K562 (cell line): ENCODE measurements around the gene FBXO21. TPM values are rescaled to one million over a fixed set of nuclear protein-coding genes. Genes with fewer than 3 reads are reported as not detected.

Experiments
- ATAC-seq: fragments of 200-7000 bp; cut with Tn5 transposase; 3 replicates; pipeline ENCODE4 v1.9.1; 2020; ENCODE audit warnings: moderate library complexity
- BruUV-seq: library from RNA; stranded (reverse); fragments of 400-500 nt; replicated peaks from 2 replicates; lab custom pipeline; 2021; lab: Mats Ljungman, UMichigan
- CTCF ChIA-PET: fragments of 300-600 bp; formaldehyde crosslinking; extraction: SDS; loops from one replicate; lab custom pipeline; 2021; ENCODE audit warnings: low intra/inter-chr PET ratio; lab: Yijun Ruan, JAX
- POLR2A ChIA-PET: fragments of 300-600, 350-650 bp; sonication (Branson Sonifier 250); formaldehyde crosslinking; extraction: SDS; loops from one replicate; lab custom pipeline; 2021; ENCODE audit warnings: antibody characterized with exemption, inconsistent platforms; lab: Yijun Ruan, JAX
- DNase-seq, 4 experiments: peaks; one replicate each; pipeline versions ENCODE4 v3.0.0 to v3.0.0-alpha.2; 2011 to 2018; ENCODE audit warnings: low spot score in 3 of 4, mixed read lengths in 3 of 4; ENCODE audit errors: extremely low read depth in 1 of 4
- FAIRE-seq: peaks from 2 replicates; lab custom pipeline; 2011; peaks lifted over from hg19 to GRCh38; lab: Jason Lieb, UNC
- H2AFZ ChIP-seq: 2 replicates; pipeline ENCODE4 v1.6.0; 2011; ENCODE audit warnings: low read depth, low read length, control low read depth, inconsistent platforms
- H3K27ac ChIP-seq: fragments of 200-600 bp; 3 replicates; pipeline ENCODE4 v1.8.0; 2011; ENCODE audit warnings: low read depth, mild to moderate bottlenecking, control low read depth, inconsistent platforms, low read length, moderate library complexity, mixed read lengths; ENCODE audit errors: extremely low read depth
- H3K27me3 ChIP-seq, 2 experiments: fragments of 300-600 bp in 1 of 2; 2 replicates in 1 of 2; 3 replicates in 1 of 2; pipeline versions ENCODE4 v1.6.0 to v1.8.0; 2011; ENCODE audit warnings: inconsistent platforms in 2 of 2, low read length in 2 of 2, mild to moderate bottlenecking in 1 of 2, mixed read lengths in 1 of 2, moderate library complexity in 1 of 2; ENCODE audit not compliant: control insufficient read depth in 2 of 2, insufficient read depth in 2 of 2
- H3K36me3 ChIP-seq: fragments of 300-600 bp; 3 replicates; pipeline ENCODE4 v1.8.0; 2011; ENCODE audit warnings: mild to moderate bottlenecking, low read length, inconsistent platforms; ENCODE audit not compliant: control insufficient read depth, insufficient read depth
- H3K4me1 ChIP-seq, 2 experiments: fragments of 200-600 bp in 1 of 2; replicated peaks in 1 of 2; 2 replicates in 1 of 2; 3 replicates in 1 of 2; pipeline versions ENCODE4 v1.5.1 to v1.8.0; 2011; ENCODE audit warnings: inconsistent platforms in 2 of 2, low read length in 2 of 2, mild to moderate bottlenecking in 1 of 2, mixed read lengths in 1 of 2, moderate library complexity in 1 of 2; ENCODE audit not compliant: control insufficient read depth in 2 of 2, insufficient read depth in 2 of 2
- H3K4me2 ChIP-seq: 2 replicates; pipeline ENCODE4 v1.6.1; 2011; ENCODE audit warnings: low read length, control low read depth, inconsistent platforms, mixed read lengths; ENCODE audit not compliant: insufficient read depth
- H3K4me3 ChIP-seq: fragments of 200-600 bp; sonication (generic), shearing (Covaris generic); 2 replicates; pipeline ENCODE4 v1.5.1; 2016; ENCODE audit warnings: control low read depth, inconsistent platforms
- H3K79me2 ChIP-seq: fragments of 200-600 bp; 3 replicates; pipeline ENCODE4 v1.8.0; 2011; ENCODE audit warnings: low read length, inconsistent platforms; ENCODE audit not compliant: control insufficient read depth, insufficient read depth
- H3K9ac ChIP-seq, 2 experiments: 2 replicates each; pipeline versions ENCODE4 v1.6.0 to v1.6.1; 2011; ENCODE audit warnings: low read depth in 2 of 2, low read length in 2 of 2, control low read depth in 1 of 2, inconsistent platforms in 1 of 2, mild to moderate bottlenecking in 1 of 2, mixed read lengths in 1 of 2; ENCODE audit not compliant: insufficient read depth in 1 of 2
- H3K9me1 ChIP-seq: one replicate; pipeline ENCODE4 v1.6.0; 2011; ENCODE audit warnings: inconsistent platforms, mild to moderate bottlenecking, low read length, moderate library complexity; ENCODE audit not compliant: control insufficient read depth, insufficient read depth
- H3K9me3 ChIP-seq: replicated peaks from 2 replicates; pipeline ENCODE4 v1.5.1; 2011; ENCODE audit warnings: low read depth, low read length, inconsistent platforms; ENCODE audit not compliant: control insufficient read depth, insufficient read depth
- H4K20me1 ChIP-seq: replicated peaks from 2 replicates; pipeline ENCODE4 v1.6.1; 2011; ENCODE audit warnings: low read length, inconsistent platforms, mixed read lengths; ENCODE audit not compliant: control insufficient read depth, insufficient read depth
- BDP1 ChIP-seq: IDR thresholded peaks from 3 replicates; pipeline ENCODE4 v1.6.1; 2011; ENCODE audit not compliant: insufficient read length, insufficient read depth
- CREB1 ChIP-seq, 2 experiments: sonication (generic) in 1 of 2; formaldehyde crosslinking in 1 of 2; IDR thresholded peaks; 2 replicates each; pipeline versions ENCODE4 v1.6.1 to v1.8.0; 2012 to 2022; ENCODE audit warnings: inconsistent platforms in 1 of 2, mild to moderate bottlenecking in 1 of 2, missing genetic modification reagents in 1 of 2, moderate library complexity in 1 of 2
- CTCFL ChIP-seq: IDR thresholded peaks from 2 replicates; pipeline ENCODE4 v1.6.1; 2011; ENCODE audit warnings: borderline replicate concordance, low read depth, mild to moderate bottlenecking, moderate library complexity, low read length; ENCODE audit not compliant: insufficient read depth, poor library complexity, severe bottlenecking
- EZH2 ChIP-seq: IDR thresholded peaks from 2 replicates; pipeline ENCODE4 v1.6.1; 2012; ENCODE audit warnings: low read depth, mild to moderate bottlenecking, inconsistent platforms, low read length, borderline replicate concordance
- MAFG ChIP-seq: fragments of 450-650 bp; conservative IDR thresholded peaks from 2 replicates; pipeline ENCODE4 v1.6.1; 2016; ENCODE audit warnings: missing genetic modification characterization, missing compliant biosample characterization
- MBD2 ChIP-seq: sonication (generic); IDR thresholded peaks from 2 replicates; pipeline ENCODE4 v1.6.1; 2016; ENCODE audit warnings: low read depth, borderline replicate concordance
- NR3C1 ChIP-seq: sonication (generic); formaldehyde crosslinking; IDR thresholded peaks from 2 replicates; pipeline ENCODE4 v1.8.1; 2022; ENCODE audit warnings: missing genetic modification reagents
- TBP ChIP-seq: optimal IDR thresholded peaks from 2 replicates; pipeline ENCODE3; 2011; ENCODE audit warnings: low read depth, low read length, improper control_type of control experiment
- XRCC5 ChIP-seq: fragments of 200-400 bp; formaldehyde crosslinking; IDR thresholded peaks from 2 replicates; pipeline ENCODE4 v1.6.1; 2017; ENCODE audit warnings: low read depth, mild to moderate bottlenecking, low read length
- ZNF384 ChIP-seq: IDR thresholded peaks from 2 replicates; pipeline ENCODE4 v1.6.1; 2012; ENCODE audit warnings: low read depth, low read length, improper control_type of control experiment
- ZNF699 ChIP-seq: fragments of 250-450 bp; sonication (Bioruptor Pico); IDR thresholded peaks from 2 replicates; pipeline ENCODE4 v1.8.0; 2021; ENCODE audit warnings: mild to moderate bottlenecking, moderate library complexity; ENCODE audit not compliant: insufficient replicate concordance
- WGBS: fragments of 100-300 bp; shearing (Covaris generic); methylation state at CpG from one replicate; pipeline ENCODE4 v1.1.6; 2016; ENCODE audit warnings: low coverage, mixed read lengths; ENCODE audit not compliant: insufficient coverage; ENCODE audit errors: missing lambda C conversion rate; 5-methylcytosine and 5-hydroxymethylcytosine counted together
- in situ Hi-C: fragments of 300-500 bp; cut with MboI; formaldehyde crosslinking; loops from 4 replicates; pipeline ENCODE4 v1.15.0; 2018; ENCODE audit warnings: inconsistent platforms, mixed read lengths
- intact Hi-C: fragments of 100-400 bp; cut with micrococcal nuclease; formaldehyde crosslinking; loops from 2 replicates; pipeline ENCODE4 v1.14.2; 2022
- polyA plus RNA-seq, 8 experiments: library from polyadenylated mRNA; depleted of rRNA in 4 of 8; stranded (reverse) in 5 of 8; unstranded in 3 of 8; fragments of >200 nt; fragmentation: Nextera tagmentation in 2 of 8; fragmentation: Illumina TruSeq in 1 of 8; extraction: Ambion mirVana in 2 of 8; extraction: Trizol in 1 of 8; gene quantifications; 2 replicates each; pipeline versions ENCODE4 v1.2.1 to v1.2.3, GENCODE V29; 2011 to 2014; ENCODE audit warnings: inconsistent platforms in 1 of 8, missing spikeins in 1 of 8
- total RNA-seq, 7 experiments: library from RNA; depleted of rRNA in 6 of 7; stranded (reverse); fragments of >200 nt in 6 of 7; fragmentation: Illumina TruSeq in 2 of 7; extraction: Trizol in 2 of 7; gene quantifications; 2 replicates each; pipeline versions ENCODE4 v1.2.1 to v1.2.3, GENCODE V29; 2011 to 2021; ENCODE audit warnings: low replicate concordance in 1 of 7
- TF ChIP-seq, protein P1 (sequence below): sonication (generic); formaldehyde crosslinking; IDR thresholded peaks from 2 replicates; pipeline ENCODE4 v1.5.0; 2020; ENCODE audit warnings: missing genetic modification reagents

FBXO21 gene
- total and polyA plus RNA-seq, 9 of the 15 experiments (the other 6 are each of a cell fraction or from before 2014, with no cell fraction given), result 3.0 to 50.9 (median 9.1) TPM

DNA sequence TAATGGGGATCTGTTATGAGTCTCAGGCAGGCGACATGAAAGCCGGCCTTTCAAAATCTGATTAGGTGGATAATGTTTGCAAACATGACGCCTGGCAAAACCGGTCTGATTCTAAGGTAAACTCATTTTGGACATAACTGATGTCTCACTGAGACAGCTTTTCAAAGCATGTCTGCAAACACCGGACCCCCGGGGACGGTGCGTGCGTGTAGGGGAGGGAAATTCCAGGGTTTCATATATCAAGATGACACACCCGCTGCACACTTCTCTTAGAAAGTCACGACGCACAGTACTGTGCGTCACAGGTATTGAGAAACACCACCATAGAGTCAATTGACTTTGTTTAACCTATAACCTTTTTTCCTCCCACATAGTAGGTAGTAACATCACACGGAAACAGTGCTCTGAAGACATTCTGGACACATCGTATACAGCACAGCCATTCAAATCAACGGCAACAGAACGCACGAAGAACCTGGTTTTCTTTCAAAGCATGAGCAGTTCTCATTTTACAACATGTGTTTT lies 47.2 kb downstream of the FBXO21 start:
- Histone ChIP-seq H3K9me3 (no peaks in the 10 kb centered on the region), H3K4me2 (no peak overlapping the region), H2AFZ (no peak overlapping the region), H3K4me3 (no peak overlapping the region), H3K27me3 (no peaks in the 10 kb centered on the region), H3K4me1 (peaks cover 0 to 5% of the 10 kb centered on the region in 2 experiments; a peak in 2 of 5 replicates), H3K36me3 (peaks cover 10% of the 10 kb centered on the region; the same call in 2 of the 3 replicates), H3K9ac (no peak overlapping the region), H3K27ac (no peak overlapping the region), H3K9me1 (no peaks in the 10 kb centered on the region), H3K79me2 (no peaks in the 10 kb centered on the region), H4K20me1 (0 out of 2 replicates have a peak, but pooled peaks cover 4% of the 10 kb centered on the region)
- ChIA-PET CTCF (no interaction called here), POLR2A (no interaction called here)
- no TSS peak for BruUV-seq
- no peak for TF ChIP-seq EZH2
- TF ChIP-seq MBD2, result no peak
- TF ChIP-seq MAFG (tag), result no peak
- no peak for TF ChIP-seq CTCFL
- TF ChIP-seq TBP, result no peak
- no peak for TF ChIP-seq BDP1
- no peak for TF ChIP-seq CREB1 (IDR thresholded peaks at IDR 0.05)
- TF ChIP-seq CREB1 (CRISPR knock-in tag; IDR thresholded peaks at IDR 0.05), result no peak
- TF ChIP-seq, protein P1, sequence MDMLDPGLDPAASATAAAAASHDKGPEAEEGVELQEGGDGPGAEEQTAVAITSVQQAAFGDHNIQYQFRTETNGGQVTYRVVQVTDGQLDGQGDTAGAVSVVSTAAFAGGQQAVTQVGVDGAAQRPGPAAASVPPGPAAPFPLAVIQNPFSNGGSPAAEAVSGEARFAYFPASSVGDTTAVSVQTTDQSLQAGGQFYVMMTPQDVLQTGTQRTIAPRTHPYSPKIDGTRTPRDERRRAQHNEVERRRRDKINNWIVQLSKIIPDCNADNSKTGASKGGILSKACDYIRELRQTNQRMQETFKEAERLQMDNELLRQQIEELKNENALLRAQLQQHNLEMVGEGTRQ (CRISPR knock-in tag), result no peak
- TF ChIP-seq NR3C1 (CRISPR knock-in tag), result no peak
- TF ChIP-seq ZNF699 (CRISPR knock-in tag), result no peak
- TF ChIP-seq XRCC5, result no peak
- TF ChIP-seq ZNF384, result no peak
- intact Hi-C loops (no loop called here), in situ Hi-C loops (loop anchor here (25.0 kb wide), 1 partner anchor 1181 kb away; no protein-coding TSS in a partner anchor)
- DNase-seq, result no peak
- 68% methylated on average over 18 of the region's 18 CpGs for WGBS
- FAIRE-seq, result no peak
- ATAC-seq, result no peak
